HepG2 (cell line): ENCODE measurements around the gene ANKRD35.

ENCODE experiments used
- HIVEP1 ChIP-seq: sonication (generic); formaldehyde crosslinking; IDR thresholded peaks from 2 replicates; pipeline ENCODE4 v1.4.0; 2020; ENCODE audit warnings: mild to moderate bottlenecking, missing genetic modification reagents
- POLR2AphosphoS5 ChIP-seq: IDR thresholded peaks from 2 replicates; pipeline ENCODE4 v1.6.1; 2012; ENCODE audit warnings: low read depth, low read length
- PRDM10 ChIP-seq: sonication (generic); formaldehyde crosslinking; IDR thresholded peaks from 2 replicates; pipeline ENCODE4 v1.4.0; 2020; ENCODE audit warnings: low read depth, missing genetic modification reagents

GRCh38 chr1:145837656-145838055, 48.0 kb downstream of the ANKRD35 start:
- no peak for TF ChIP-seq POLR2AphosphoS5
- no peak for TF ChIP-seq PRDM10
- no peak for TF ChIP-seq HIVEP1
